ENCODE results near the gene SLC2A13. TPM values are rescaled to one million over a fixed set of nuclear protein-coding genes. Genes with fewer than 3 reads are reported as not detected.

Gene SLC2A13
- total and polyA plus RNA-seq, 2 donors from 2014 or later, result 3.9 to 18.6 TPM

GRCh38 chr12:39743655-39744054, 362.2 kb downstream of the SLC2A13 start:
- Histone ChIP-seq H3K4me1 (ENCODE audit: control insufficient read depth in 2 of 3, insufficient read depth in 2 of 3, low read depth in 1 of 3, low read length in 3 of 3) (no peaks in the 10 kb centered on the region), H3K36me3 (ENCODE audit: control insufficient read depth in 2 of 3, insufficient read depth in 3 of 3, low read length in 3 of 3) (no peaks in the 10 kb centered on the region), H3K9me3 (ENCODE audit: control insufficient read depth in 2 of 3, insufficient read depth in 1 of 3, low read length in 3 of 3) (peaks cover 0 to 4% (median 0%) of the 10 kb centered on the region in 3 donors), H3K9ac (ENCODE audit: low read length in 3 of 3) (no peak overlapping the region), H3K27ac (ENCODE audit: low read depth in 2 of 2, low read length in 2 of 2) (no peak overlapping the region), H3K27me3 (ENCODE audit: control insufficient read depth, insufficient read depth, low read length) (no peaks in the 10 kb centered on the region), H3K4me3 (ENCODE audit: low read length in 3 of 3) (no peak overlapping the region)
- intact Hi-C loops (cut with DNase I), result no loop called here
- TF ChIP-seq CTCF (IDR thresholded peaks at IDR 0.05; ENCODE audit: borderline replicate concordance, extremely low read depth, insufficient read depth), result no peak
- FAIRE-seq (no peak), DNase-seq (no peak)

- no peak for TF ChIP-seq CTCF (IDR thresholded peaks at IDR 0.05; ENCODE audit: borderline replicate concordance, extremely low read depth, insufficient read depth)
- no peak overlapping the region for H3K27ac ChIP-seq (ENCODE audit: low read depth in 2 of 2, low read length in 2 of 2)
- no peaks in the 10 kb centered on the region for H3K36me3 ChIP-seq (ENCODE audit: control insufficient read depth in 2 of 3, insufficient read depth in 3 of 3, low read length in 3 of 3)
- H3K27me3 ChIP-seq (ENCODE audit: control insufficient read depth, insufficient read depth, low read length), result no peaks in the 10 kb centered on the region
- no peak for FAIRE-seq
- no peak overlapping the region for H3K9ac ChIP-seq (ENCODE audit: low read length in 3 of 3)
- H3K4me1 ChIP-seq (ENCODE audit: control insufficient read depth in 2 of 3, insufficient read depth in 2 of 3, low read depth in 1 of 3, low read length in 3 of 3), result no peaks in the 10 kb centered on the region
- H3K9me3 ChIP-seq (ENCODE audit: control insufficient read depth in 2 of 3, insufficient read depth in 1 of 3, low read length in 3 of 3), result peaks cover 0 to 14% (median 8%) of the 10 kb centered on the region in 3 donors
- intact Hi-C loops (cut with DNase I), result no loop called here
- DNase-seq, result no peak
- no peak overlapping the region for H3K4me3 ChIP-seq (ENCODE audit: low read length in 3 of 3)
Observed at GRCh38 chr12:39736406-39736805, 369.5 kb downstream of the SLC2A13 start.

- FAIRE-seq, result no peak
- Histone ChIP-seq H3K4me3 (ENCODE audit: low read length in 3 of 3) (no peak overlapping the region), H3K4me1 (ENCODE audit: control insufficient read depth in 2 of 3, insufficient read depth in 2 of 3, low read depth in 1 of 3, low read length in 3 of 3) (no peaks in the 10 kb centered on the region), H3K27me3 (ENCODE audit: control insufficient read depth, insufficient read depth, low read length) (no peaks in the 10 kb centered on the region), H3K9me3 (ENCODE audit: control insufficient read depth in 2 of 3, insufficient read depth in 1 of 3, low read length in 3 of 3) (no peaks in the 10 kb centered on the region), H3K36me3 (ENCODE audit: control insufficient read depth in 2 of 3, insufficient read depth in 3 of 3, low read length in 3 of 3) (no peaks in the 10 kb centered on the region), H3K27ac (ENCODE audit: low read depth in 2 of 2, low read length in 2 of 2) (no peak overlapping the region), H3K9ac (ENCODE audit: low read length in 3 of 3) (no peak overlapping the region)
- no peak for DNase-seq
- TF ChIP-seq CTCF (IDR thresholded peaks at IDR 0.05; ENCODE audit: borderline replicate concordance, extremely low read depth, insufficient read depth), result no peak
- intact Hi-C loops (cut with DNase I), result no loop called here
Observed at GRCh38 chr12:39723831-39724230, 382.1 kb downstream of the SLC2A13 start.

- H3K9ac ChIP-seq (ENCODE audit: low read length in 3 of 3), result no peak overlapping the region
- intact Hi-C loops (cut with DNase I), result no loop called here
- no peaks in the 10 kb centered on the region for H3K9me3 ChIP-seq (ENCODE audit: control insufficient read depth in 2 of 3, insufficient read depth in 1 of 3, low read length in 3 of 3)
- H3K27me3 ChIP-seq (ENCODE audit: control insufficient read depth, insufficient read depth, low read length), result no peaks in the 10 kb centered on the region
- TF ChIP-seq CTCF (IDR thresholded peaks at IDR 0.05; ENCODE audit: borderline replicate concordance, extremely low read depth, insufficient read depth), result no peak
- no peak for FAIRE-seq
- no peak overlapping the region for H3K4me3 ChIP-seq (ENCODE audit: low read length in 3 of 3)
- no peak for DNase-seq
- H3K36me3 ChIP-seq (ENCODE audit: control insufficient read depth in 2 of 3, insufficient read depth in 3 of 3, low read length in 3 of 3), result no peaks in the 10 kb centered on the region
- no peak overlapping the region for H3K27ac ChIP-seq (ENCODE audit: low read depth in 2 of 2, low read length in 2 of 2)
- no peaks in the 10 kb centered on the region for H3K4me1 ChIP-seq (ENCODE audit: control insufficient read depth in 2 of 3, insufficient read depth in 2 of 3, low read depth in 1 of 3, low read length in 3 of 3)
Observed at GRCh38 chr12:39722504-39722903, 383.4 kb downstream of the SLC2A13 start.
